ENCODE measurements around the gene SLC66A3. TPM values are rescaled to one million over a fixed set of nuclear protein-coding genes. Genes with fewer than 3 reads are reported as not detected.

SLC66A3 gene
- total and polyA plus RNA-seq, 2 donors: 11.4 to 20.6 TPM

DNA sequence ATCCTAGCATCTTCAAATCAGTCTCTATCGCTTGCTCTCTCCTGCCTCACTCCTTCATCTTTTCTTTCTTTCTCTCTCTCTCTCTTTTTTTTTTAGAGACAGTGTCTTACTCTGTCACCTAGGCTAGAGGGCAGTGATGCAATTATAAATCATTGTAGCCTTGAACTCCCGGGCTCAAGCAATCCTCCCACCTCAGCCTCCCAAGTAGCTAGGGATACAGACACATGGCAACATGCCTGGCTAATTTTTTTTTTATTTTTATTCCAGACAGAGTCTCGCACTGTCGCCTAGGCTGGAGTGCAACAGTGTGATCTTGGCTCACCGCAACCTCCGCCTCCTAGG lies 10.6 kb upstream of the SLC66A3 start:
- Histone ChIP-seq H3K27me3 (ENCODE audit: control insufficient read depth in 2 of 2, insufficient read depth in 1 of 2, low read length in 1 of 2) (peaks cover 0 to 5% of the 10 kb centered on the region in 2 donors), H3K27ac (ENCODE audit: low read depth in 1 of 2, low read length in 1 of 2) (no peak overlapping the region), H3K4me3 (ENCODE audit: low read length in 2 of 2) (no peak overlapping the region), H3K4me1 (ENCODE audit: control insufficient read depth in 2 of 2, insufficient read depth in 2 of 2, low read length in 2 of 2) (no peaks in the 10 kb centered on the region), H3K36me3 (ENCODE audit: control insufficient read depth in 2 of 2, insufficient read depth in 2 of 2, low read length in 1 of 2) (no peaks in the 10 kb centered on the region), H3K9me3 (ENCODE audit: control insufficient read depth in 2 of 2, insufficient read depth in 1 of 2, low read length in 1 of 2) (peaks cover 0 to 3% of the 10 kb centered on the region in 2 donors)
- no peak for DNase-seq (ENCODE audit: low read depth in 6 of 9, low spot score in 9 of 9)
- WGBS: 92% methylated on average over 6 of the region's 6 CpGs

DNA sequence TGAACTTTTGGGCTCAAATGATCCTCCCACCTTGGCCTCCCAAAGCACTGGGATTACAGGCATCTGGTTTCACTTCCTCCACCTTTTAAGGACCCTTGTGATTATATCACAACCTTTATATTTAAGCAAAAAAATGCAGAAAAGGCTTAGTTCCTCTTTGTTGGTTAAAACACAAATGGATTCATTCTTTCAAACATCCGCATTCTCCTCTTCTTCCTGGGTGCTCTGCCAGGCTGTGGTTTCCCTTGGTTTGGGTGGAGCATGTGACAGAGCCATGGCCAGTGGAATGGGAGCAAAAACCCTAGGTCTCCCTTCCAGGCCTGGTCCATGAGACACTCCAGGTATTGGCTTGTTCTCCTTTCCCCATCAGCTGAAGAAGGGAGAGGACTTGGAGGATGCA lies 9.9 kb upstream of the SLC66A3 start:
- no peak for DNase-seq (ENCODE audit: low read depth in 6 of 9, low spot score in 9 of 9)
- Histone ChIP-seq H3K36me3 (ENCODE audit: control insufficient read depth in 2 of 2, insufficient read depth in 2 of 2, low read length in 1 of 2) (no peaks in the 10 kb centered on the region), H3K9me3 (ENCODE audit: control insufficient read depth in 2 of 2, insufficient read depth in 1 of 2, low read length in 1 of 2) (peaks cover 0 to 3% of the 10 kb centered on the region in 2 donors), H3K4me1 (ENCODE audit: control insufficient read depth in 2 of 2, insufficient read depth in 2 of 2, low read length in 2 of 2) (no peaks in the 10 kb centered on the region), H3K27ac (ENCODE audit: low read depth in 1 of 2, low read length in 1 of 2) (no peak overlapping the region), H3K4me3 (ENCODE audit: low read length in 2 of 2) (no peak overlapping the region), H3K27me3 (ENCODE audit: control insufficient read depth in 2 of 2, insufficient read depth in 1 of 2, low read length in 1 of 2) (peaks cover 0 to 5% of the 10 kb centered on the region in 2 donors)
- WGBS: 42% methylated on average over 1 of the region's 1 CpG

DNA sequence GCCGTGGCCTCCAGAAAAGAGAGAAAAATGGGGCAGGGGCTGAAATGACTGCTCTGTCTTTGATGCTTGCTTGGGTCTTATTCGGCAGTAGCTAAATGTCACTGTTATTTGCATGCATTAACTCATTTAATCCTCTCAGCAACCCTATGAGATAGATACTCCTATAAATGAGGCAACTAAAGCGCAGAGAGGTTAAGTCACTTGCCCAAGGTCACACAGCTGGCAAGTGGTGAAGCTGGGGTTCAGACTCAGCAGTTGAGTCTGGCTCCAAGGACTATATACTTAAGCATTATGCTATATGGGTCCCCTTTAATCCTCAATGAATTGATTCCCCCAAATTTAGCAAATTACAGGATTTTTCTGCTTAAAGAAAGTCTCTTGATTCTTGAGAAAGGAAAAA lies 9.2 kb upstream of the SLC66A3 start:
- Histone ChIP-seq H3K36me3 (ENCODE audit: control insufficient read depth in 2 of 2, insufficient read depth in 2 of 2, low read length in 1 of 2) (no peaks in the 10 kb centered on the region), H3K27ac (ENCODE audit: low read depth in 1 of 2, low read length in 1 of 2) (no peak overlapping the region), H3K9me3 (ENCODE audit: control insufficient read depth in 2 of 2, insufficient read depth in 1 of 2, low read length in 1 of 2) (peaks cover 0 to 3% of the 10 kb centered on the region in 2 donors), H3K4me1 (ENCODE audit: control insufficient read depth in 2 of 2, insufficient read depth in 2 of 2, low read length in 2 of 2) (no peaks in the 10 kb centered on the region), H3K27me3 (ENCODE audit: control insufficient read depth in 2 of 2, insufficient read depth in 1 of 2, low read length in 1 of 2) (peaks cover 0 to 5% of the 10 kb centered on the region in 2 donors), H3K4me3 (ENCODE audit: low read length in 2 of 2) (no peak overlapping the region)
- 96% methylated on average over 3 of the region's 3 CpGs for WGBS
- no peak for DNase-seq (ENCODE audit: low read depth in 6 of 9, low spot score in 9 of 9)

DNA sequence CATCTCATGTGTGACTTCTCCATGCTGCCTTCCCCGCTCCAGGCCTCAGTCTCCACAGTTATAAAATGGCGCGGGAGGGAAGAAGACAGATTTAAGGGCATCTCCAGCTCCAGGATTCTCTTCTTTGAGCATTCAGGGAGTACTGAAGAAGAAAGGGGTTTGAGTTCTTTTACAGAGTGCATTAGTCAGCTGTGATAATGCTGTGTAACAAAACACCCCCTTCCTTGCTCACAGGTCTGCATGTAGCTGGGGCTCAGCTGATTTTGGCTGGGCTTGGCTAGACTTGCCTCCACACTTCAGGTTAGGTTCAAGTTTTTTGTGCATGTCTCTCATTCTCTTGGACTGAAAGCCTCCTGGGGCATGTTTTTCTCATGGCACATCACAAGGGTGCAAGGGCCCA lies 8.0 kb upstream of the SLC66A3 start:
- Histone ChIP-seq H3K36me3 (ENCODE audit: control insufficient read depth in 2 of 2, insufficient read depth in 2 of 2, low read length in 1 of 2) (no peaks in the 10 kb centered on the region), H3K27me3 (ENCODE audit: control insufficient read depth in 2 of 2, insufficient read depth in 1 of 2, low read length in 1 of 2) (peaks cover 0 to 5% of the 10 kb centered on the region in 2 donors), H3K4me1 (ENCODE audit: control insufficient read depth in 2 of 2, insufficient read depth in 2 of 2, low read length in 2 of 2) (no peaks in the 10 kb centered on the region), H3K9me3 (ENCODE audit: control insufficient read depth in 2 of 2, insufficient read depth in 1 of 2, low read length in 1 of 2) (peaks cover 0 to 3% of the 10 kb centered on the region in 2 donors), H3K27ac (ENCODE audit: low read depth in 1 of 2, low read length in 1 of 2) (no peak overlapping the region), H3K4me3 (ENCODE audit: low read length in 2 of 2) (no peak overlapping the region)
- WGBS: 31% methylated on average over 3 of the region's 3 CpGs
- DNase-seq (ENCODE audit: low read depth in 6 of 9, low spot score in 9 of 9): no peak

DNA sequence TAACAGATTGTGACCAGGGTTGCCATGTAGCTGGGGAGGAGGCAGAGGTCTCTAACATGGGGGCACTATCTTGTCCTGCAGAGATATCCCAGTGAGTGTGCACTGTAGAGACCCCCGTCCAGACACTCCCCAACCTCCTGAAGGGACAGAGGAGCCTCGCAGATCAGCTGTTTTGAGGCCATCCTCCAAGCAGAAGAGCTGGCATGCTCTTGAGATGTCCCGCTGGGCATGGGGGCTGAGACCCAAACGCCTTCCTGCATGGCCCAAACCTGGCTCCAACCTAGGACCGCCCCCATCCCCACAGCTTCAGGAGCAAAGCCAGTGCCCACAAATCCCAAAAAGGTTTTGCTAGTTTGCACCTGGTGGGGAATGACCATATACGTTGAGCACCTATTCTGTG lies 2.7 kb upstream of the SLC66A3 start:
- no peaks in the 10 kb centered on the region for H3K36me3 ChIP-seq (ENCODE audit: control insufficient read depth in 2 of 2, insufficient read depth in 2 of 2, low read length in 1 of 2)
- H3K4me3 ChIP-seq (ENCODE audit: low read length in 2 of 2): no peak overlapping the region
- H3K27me3 ChIP-seq (ENCODE audit: control insufficient read depth in 2 of 2, insufficient read depth in 1 of 2, low read length in 1 of 2): peaks cover 0 to 11% of the 10 kb centered on the region in 2 donors
- 96% methylated on average over 6 of the region's 6 CpGs for WGBS
- no peak for DNase-seq (ENCODE audit: low read depth in 6 of 9, low spot score in 9 of 9)
- H3K27ac ChIP-seq (ENCODE audit: low read depth in 1 of 2, low read length in 1 of 2): no peak overlapping the region
- peaks cover 8 to 15% of the 10 kb centered on the region in 2 donors for H3K4me1 ChIP-seq (ENCODE audit: control insufficient read depth in 2 of 2, insufficient read depth in 2 of 2, low read length in 2 of 2)
- H3K9me3 ChIP-seq (ENCODE audit: control insufficient read depth in 2 of 2, insufficient read depth in 1 of 2, low read length in 1 of 2): no peaks in the 10 kb centered on the region

DNA sequence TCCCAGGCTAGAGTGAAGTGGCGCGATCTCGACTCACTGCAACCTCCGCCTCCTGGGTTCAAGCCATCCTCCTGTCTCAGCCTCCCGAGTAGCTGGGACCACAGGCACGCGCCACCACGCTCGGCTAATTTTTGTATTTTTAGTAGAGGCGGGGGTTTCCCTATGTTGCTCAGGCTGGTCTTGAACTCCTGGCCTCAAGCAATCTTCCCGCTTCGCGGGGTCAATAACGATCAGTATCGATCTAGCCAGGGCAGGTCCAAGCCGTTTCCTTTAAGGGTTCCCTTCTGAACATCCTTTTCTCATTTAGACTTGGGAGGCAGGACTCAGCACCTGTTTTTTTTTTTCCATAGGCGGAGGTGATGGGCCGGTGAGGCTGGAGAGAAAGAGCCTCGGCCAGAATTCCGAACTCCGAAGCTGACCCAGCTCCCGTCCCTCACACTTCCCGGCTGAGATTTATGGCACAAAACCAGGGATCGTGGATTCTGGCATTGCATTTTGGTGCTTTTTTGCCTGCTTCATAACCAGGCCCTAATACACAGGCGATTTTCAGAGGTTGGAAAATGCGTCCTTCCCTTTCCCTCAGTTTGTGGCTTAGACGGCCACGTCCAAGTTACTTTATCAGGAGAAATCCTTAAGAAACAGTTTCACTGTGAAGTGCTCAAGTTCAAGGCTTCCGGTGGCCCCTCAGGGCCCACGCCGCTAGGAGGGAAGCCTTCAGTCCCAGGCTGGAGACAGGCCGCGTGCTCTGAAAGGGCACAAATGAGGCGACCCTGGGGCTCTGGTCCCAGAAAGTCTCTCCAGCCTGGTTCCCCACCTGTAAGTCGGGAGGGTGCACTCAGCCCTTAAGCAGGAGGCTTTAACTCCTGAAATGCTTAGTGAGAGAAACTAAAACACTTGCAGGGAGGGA lies 998 bp upstream of the SLC66A3 start:
- Histone ChIP-seq H3K4me3 (ENCODE audit: low read length in 2 of 2) (peak overlapping the region; percentile 71 to 76), H3K9me3 (ENCODE audit: control insufficient read depth in 2 of 2, insufficient read depth in 1 of 2, low read length in 1 of 2) (no peaks in the 10 kb centered on the region), H3K36me3 (ENCODE audit: control insufficient read depth in 2 of 2, insufficient read depth in 2 of 2, low read length in 1 of 2) (no peaks in the 10 kb centered on the region), H3K27me3 (ENCODE audit: control insufficient read depth in 2 of 2, insufficient read depth in 1 of 2, low read length in 1 of 2) (peaks cover 0 to 11% of the 10 kb centered on the region in 2 donors), H3K27ac (ENCODE audit: low read depth in 1 of 2, low read length in 1 of 2) (peak overlapping the region; percentile 87 to 90), H3K4me1 (ENCODE audit: control insufficient read depth in 2 of 2, insufficient read depth in 2 of 2, low read length in 2 of 2) (peaks cover 8 to 15% of the 10 kb centered on the region in 2 donors)
- 62% methylated on average over 35 of the region's 35 CpGs for WGBS
- DNase-seq (ENCODE audit: low read depth in 6 of 9, low spot score in 9 of 9): peak in 1 of 9 donors; percentile 46

DNA sequence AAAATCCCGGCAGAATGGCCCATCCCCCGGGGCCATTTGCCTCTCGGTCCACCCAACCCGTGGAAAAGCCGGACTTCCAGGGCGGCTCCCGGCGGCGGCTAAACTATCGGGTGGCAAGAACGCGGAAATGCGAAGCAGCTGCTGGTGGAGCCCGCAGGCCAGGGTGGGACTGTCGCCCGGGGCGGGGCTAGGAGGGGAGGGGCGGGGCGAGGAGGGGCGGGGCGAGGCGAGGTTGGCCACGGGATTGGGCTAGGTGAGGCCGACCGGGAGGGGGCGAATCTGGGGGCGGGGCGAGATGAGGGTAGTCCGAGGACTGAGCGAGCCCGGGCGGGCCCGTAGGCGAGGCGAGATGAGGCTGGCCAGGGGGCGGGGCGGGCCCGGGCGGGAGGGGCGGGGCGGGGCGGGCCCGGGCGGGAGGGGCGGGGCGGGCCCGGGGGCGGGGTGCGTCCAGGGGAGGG lies 315 bp upstream of the SLC66A3 start:
- WGBS: 2% methylated on average over 48 of the region's 49 CpGs
- DNase-seq (ENCODE audit: low read depth in 6 of 9, low spot score in 9 of 9): peak; percentile 68 to 95 (median 89)
- Histone ChIP-seq H3K27me3 (ENCODE audit: control insufficient read depth in 2 of 2, insufficient read depth in 1 of 2, low read length in 1 of 2) (peaks cover 0 to 11% of the 10 kb centered on the region in 2 donors), H3K36me3 (ENCODE audit: control insufficient read depth in 2 of 2, insufficient read depth in 2 of 2, low read length in 1 of 2) (no peaks in the 10 kb centered on the region), H3K27ac (ENCODE audit: low read depth in 1 of 2, low read length in 1 of 2) (peak overlapping the region; percentile 87 to 90), H3K4me1 (ENCODE audit: control insufficient read depth in 2 of 2, insufficient read depth in 2 of 2, low read length in 2 of 2) (peaks cover 8 to 15% of the 10 kb centered on the region in 2 donors), H3K9me3 (ENCODE audit: control insufficient read depth in 2 of 2, insufficient read depth in 1 of 2, low read length in 1 of 2) (no peaks in the 10 kb centered on the region), H3K4me3 (ENCODE audit: low read length in 2 of 2) (peak overlapping the region; percentile 71 to 76)

DNA sequence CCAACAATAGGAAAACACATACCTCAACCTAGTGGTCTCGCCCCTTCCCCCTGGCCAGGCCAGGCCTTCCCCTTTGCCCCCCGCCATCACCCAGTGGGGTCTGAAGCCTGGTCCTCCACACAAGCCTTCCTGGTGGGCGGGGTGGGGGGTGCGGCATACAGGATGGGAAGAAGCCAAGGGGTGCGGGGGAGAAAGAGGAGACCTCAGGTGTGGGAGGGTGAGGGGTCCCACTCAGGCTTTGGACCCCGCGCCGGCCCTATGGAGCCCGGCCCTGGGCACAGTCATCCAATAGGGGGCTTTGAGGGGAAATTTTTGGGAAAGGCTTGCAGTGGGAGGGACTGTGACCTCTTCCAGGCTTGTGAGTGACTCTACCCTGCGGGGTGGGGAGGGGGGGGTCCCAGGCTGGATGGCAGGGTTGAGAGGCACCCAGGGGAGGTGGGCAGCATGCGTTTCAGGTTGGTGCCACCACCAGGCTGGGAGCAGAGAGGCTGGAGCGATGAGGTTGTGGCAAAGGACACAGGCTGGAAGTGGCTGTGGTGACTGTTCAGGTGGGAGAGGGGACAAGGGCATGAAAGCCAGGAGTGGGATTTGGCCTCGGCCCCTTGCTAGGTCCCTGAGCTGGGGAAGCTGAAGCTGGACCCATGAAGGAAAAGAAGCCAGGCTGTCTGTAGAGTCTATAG lies 1.3 kb downstream of the SLC66A3 start:
- Histone ChIP-seq H3K4me1 (ENCODE audit: control insufficient read depth in 2 of 2, insufficient read depth in 2 of 2, low read length in 2 of 2) (peaks cover 8 to 20% of the 10 kb centered on the region in 2 donors), H3K27ac (ENCODE audit: low read depth in 1 of 2, low read length in 1 of 2) (no peak overlapping the region), H3K36me3 (ENCODE audit: control insufficient read depth in 2 of 2, insufficient read depth in 2 of 2, low read length in 1 of 2) (no peaks in the 10 kb centered on the region), H3K9me3 (ENCODE audit: control insufficient read depth in 2 of 2, insufficient read depth in 1 of 2, low read length in 1 of 2) (no peaks in the 10 kb centered on the region), H3K4me3 (ENCODE audit: low read length in 2 of 2) (no peak overlapping the region), H3K27me3 (ENCODE audit: control insufficient read depth in 2 of 2, insufficient read depth in 1 of 2, low read length in 1 of 2) (peaks cover 0 to 11% of the 10 kb centered on the region in 2 donors)
- no peak for DNase-seq (ENCODE audit: low read depth in 6 of 9, low spot score in 9 of 9)
- over 99% methylated on average over 13 of the region's 13 CpGs for WGBS

DNA sequence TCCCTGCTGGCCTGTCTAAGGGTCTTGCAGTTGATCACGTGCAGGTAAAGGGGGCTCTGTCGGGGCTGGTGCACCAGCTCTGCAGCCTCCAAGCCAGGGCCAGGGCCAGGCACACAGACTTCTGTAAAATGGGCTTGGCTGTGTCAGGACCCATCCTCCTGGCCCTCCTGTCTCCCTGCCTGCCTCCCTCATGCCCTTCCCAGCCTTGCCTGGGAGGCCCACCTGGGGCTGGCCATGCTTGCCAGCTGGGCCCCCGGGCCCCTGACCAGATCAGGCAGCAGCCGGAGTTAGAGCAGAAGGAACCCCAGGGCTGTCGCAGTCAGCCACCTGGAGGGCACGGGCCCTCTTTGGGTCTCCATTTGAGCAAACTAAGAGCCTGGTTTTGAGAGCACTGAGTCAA lies 2.0 kb downstream of the SLC66A3 start:
- no peak for DNase-seq (ENCODE audit: low read depth in 6 of 9, low spot score in 9 of 9)
- no peaks in the 10 kb centered on the region for H3K36me3 ChIP-seq (ENCODE audit: control insufficient read depth in 2 of 2, insufficient read depth in 2 of 2, low read length in 1 of 2)
- no peak overlapping the region for H3K27ac ChIP-seq (ENCODE audit: low read depth in 1 of 2, low read length in 1 of 2)
- 98% methylated on average over 6 of the region's 6 CpGs for WGBS
- no peak overlapping the region for H3K4me3 ChIP-seq (ENCODE audit: low read length in 2 of 2)
- H3K27me3 ChIP-seq (ENCODE audit: control insufficient read depth in 2 of 2, insufficient read depth in 1 of 2, low read length in 1 of 2): peaks cover 0 to 11% of the 10 kb centered on the region in 2 donors
- H3K9me3 ChIP-seq (ENCODE audit: control insufficient read depth in 2 of 2, insufficient read depth in 1 of 2, low read length in 1 of 2): no peaks in the 10 kb centered on the region
- H3K4me1 ChIP-seq (ENCODE audit: control insufficient read depth in 2 of 2, insufficient read depth in 2 of 2, low read length in 2 of 2): peaks cover 8 to 20% of the 10 kb centered on the region in 2 donors
